ENCODE data around the gene SAPCD2. TPM values are rescaled to one million over a fixed set of nuclear protein-coding genes. Genes with fewer than 3 reads are reported as not detected.
A peak's percentile ranks its signal among the peaks of the same experiment; 100 is the strongest.

SAPCD2 gene
- total RNA-seq, 2 experiments from 2014 or later: 0.17 to 0.19 TPM

DNA sequence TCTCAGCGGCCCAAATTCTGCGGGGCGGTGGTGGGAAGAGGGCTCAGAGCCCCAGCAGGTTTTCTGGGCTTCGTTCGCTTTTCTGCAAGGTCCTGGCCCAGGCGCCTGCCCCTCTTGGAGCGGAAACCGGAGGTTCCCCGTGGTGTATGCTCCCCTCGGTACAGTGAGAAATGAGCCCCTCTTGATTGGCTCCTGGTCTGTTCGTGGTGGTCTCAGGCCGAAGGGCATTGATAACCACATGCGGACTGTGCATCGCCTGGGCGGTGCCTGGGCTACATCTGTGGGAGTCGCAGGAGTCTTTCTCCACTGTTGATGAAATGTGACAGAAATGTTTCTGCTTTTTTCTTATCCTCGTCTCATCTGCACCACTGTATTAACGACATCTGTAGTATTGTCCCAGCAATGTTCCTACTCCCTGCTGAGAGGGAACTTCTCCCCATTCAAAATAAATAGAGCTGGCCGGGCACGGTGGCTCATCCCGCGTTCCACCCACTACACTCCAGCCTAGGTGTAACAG is 17.1 kb upstream of the SAPCD2 start:
- H3K9me3 ChIP-seq (ENCODE audit: control insufficient read depth in 1 of 2, insufficient read depth in 1 of 2, low read length in 2 of 2): no peaks in the 10 kb centered on the region

DNA sequence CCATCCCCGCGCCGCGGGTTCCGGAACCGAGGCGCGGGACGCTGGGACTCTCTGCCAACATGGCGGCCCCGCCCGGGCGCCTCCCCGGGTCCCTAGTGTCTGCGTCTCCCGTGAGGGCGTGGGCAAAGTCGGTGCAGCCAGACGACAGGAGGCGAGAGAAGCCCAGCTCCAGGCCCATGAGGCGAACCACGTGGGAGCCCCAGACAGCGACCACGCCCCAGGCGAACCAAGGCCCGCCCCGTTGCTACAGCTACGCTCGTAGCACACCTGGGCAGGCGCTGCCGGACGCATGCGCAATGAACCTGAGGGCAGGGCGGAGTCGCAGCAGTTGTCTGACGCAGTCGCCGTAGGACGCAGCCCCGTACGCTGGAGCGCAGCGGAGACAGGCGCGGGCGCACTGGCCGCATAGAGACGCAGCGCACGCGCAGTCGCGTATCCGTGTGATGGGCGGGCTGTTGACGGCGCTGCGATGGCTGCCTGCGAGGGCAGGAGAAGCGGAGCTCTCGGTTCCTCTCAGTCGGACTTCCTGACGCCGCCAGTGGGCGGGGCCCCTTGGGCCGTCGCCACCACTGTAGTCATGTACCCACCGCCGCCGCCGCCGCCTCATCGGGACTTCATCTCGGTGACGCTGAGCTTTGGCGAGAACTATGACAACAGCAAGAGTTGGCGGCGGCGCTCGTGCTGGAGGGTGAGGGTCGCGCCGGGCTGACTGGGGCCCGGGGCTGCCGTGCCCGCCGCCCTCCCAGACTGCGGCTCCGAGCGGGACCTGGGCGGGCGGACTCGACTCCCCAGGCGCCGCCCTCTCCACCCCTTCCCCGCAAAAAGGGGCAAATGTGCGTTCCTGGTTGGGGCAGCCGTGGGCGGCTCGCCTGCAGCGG is 16.4 kb upstream of the SAPCD2 start, which contains the start of gene MAN1B1:
MAN1B1 (plus strand) TSS at position 455 of the 878 bp plus-strand sequence; CDS start at position 470, 15 bp downstream.
- Mint-ChIP-seq H3K27ac (peak within 1 kb of the TSS; percentile 89), H3K36me3 (ENCODE audit: low read depth) (peaks cover 46% of the 10 kb centered on the region), H3K9me3 (no peaks in the 10 kb centered on the region), H3K27me3 (no peaks in the 10 kb centered on the region), H3K4me3 (peak within 1 kb of the TSS; percentile 93), H3K4me1 (ENCODE audit: low read depth) (peaks cover 32% of the 10 kb centered on the region)
- POLR2A ChIA-PET: interaction anchor here (0.7 to 4.2 kb wide), 32 partner anchors 9 to 386 kb away, joined by 3 to 89 read pairs (median 6); partner anchors contain the start of genes ANAPC2, EXD3, FUT7 and NELFB
- intact Hi-C loops (cut with DNase I, micrococcal nuclease): loop anchor here (1.0 to 5.0 kb wide), 4 partner anchors 16 to 604 kb away; partner anchors contain the start of genes DPP7 (in 1 of the 2), SAPCD2 (in 1 of the 2) and SEC16A (in 1 of the 2)
- Histone ChIP-seq H3K4me3 (ENCODE audit: low read length) (peak within 1 kb of the TSS; percentile 71), H3K4me1 (ENCODE audit: insufficient read depth, low read length) (peaks cover 22% of the 10 kb centered on the region), H3K36me3 (ENCODE audit: insufficient read depth, low read length) (peaks cover 20% of the 10 kb centered on the region), H3K27me3 (ENCODE audit: control insufficient read depth in 1 of 2, insufficient read depth in 2 of 2, low read length in 2 of 2) (no peaks in the 10 kb centered on the region), H3K27ac (ENCODE audit: low read depth in 1 of 2, low read length in 2 of 2) (peak within 1 kb of the TSS; percentile 79 to 90), H3K9me3 (ENCODE audit: control insufficient read depth in 1 of 2, insufficient read depth in 1 of 2, low read length in 2 of 2) (no peaks in the 10 kb centered on the region)
- TF ChIP-seq, protein P1, sequence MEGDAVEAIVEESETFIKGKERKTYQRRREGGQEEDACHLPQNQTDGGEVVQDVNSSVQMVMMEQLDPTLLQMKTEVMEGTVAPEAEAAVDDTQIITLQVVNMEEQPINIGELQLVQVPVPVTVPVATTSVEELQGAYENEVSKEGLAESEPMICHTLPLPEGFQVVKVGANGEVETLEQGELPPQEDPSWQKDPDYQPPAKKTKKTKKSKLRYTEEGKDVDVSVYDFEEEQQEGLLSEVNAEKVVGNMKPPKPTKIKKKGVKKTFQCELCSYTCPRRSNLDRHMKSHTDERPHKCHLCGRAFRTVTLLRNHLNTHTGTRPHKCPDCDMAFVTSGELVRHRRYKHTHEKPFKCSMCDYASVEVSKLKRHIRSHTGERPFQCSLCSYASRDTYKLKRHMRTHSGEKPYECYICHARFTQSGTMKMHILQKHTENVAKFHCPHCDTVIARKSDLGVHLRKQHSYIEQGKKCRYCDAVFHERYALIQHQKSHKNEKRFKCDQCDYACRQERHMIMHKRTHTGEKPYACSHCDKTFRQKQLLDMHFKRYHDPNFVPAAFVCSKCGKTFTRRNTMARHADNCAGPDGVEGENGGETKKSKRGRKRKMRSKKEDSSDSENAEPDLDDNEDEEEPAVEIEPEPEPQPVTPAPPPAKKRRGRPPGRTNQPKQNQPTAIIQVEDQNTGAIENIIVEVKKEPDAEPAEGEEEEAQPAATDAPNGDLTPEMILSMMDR (IDR thresholded peaks at IDR 0.05): no peak
- ATAC-seq (ENCODE audit: poor library complexity) (peak; percentile 79), DNase-seq (peak; percentile 98 to 100 (median 100))
- CTCF ChIA-PET: interaction anchor here (0.6 to 2.0 kb wide), 16 partner anchors 9 to 359 kb away, joined by 3 to 20 read pairs (median 4); partner anchors contain the start of genes AJM1, C8G, FBXW5 and NRARP

More for the DNA sequence above, 17.1 kb upstream of the SAPCD2 start:
- peaks cover 32% of the 10 kb centered on the region for H3K4me1 Mint-ChIP-seq (ENCODE audit: low read depth)
- TF ChIP-seq, protein P1 (IDR thresholded peaks at IDR 0.05): no peak
- H3K27me3 ChIP-seq (ENCODE audit: control insufficient read depth in 1 of 2, insufficient read depth in 2 of 2, low read length in 2 of 2): no peaks in the 10 kb centered on the region
- ChIA-PET POLR2A (interaction anchor here (0.8 to 4.2 kb wide), 21 partner anchors 8 to 335 kb away, joined by 3 to 89 read pairs (median 8); partner anchors contain the start of genes ANAPC2, EXD3, FUT7 and NELFB), CTCF (interaction anchor here (0.9 to 2.0 kb wide), 11 partner anchors 8 to 359 kb away, joined by 3 to 20 read pairs (median 5); partner anchors contain the start of genes AJM1, NRARP, SAPCD2 and UAP1L1)
- no peaks in the 10 kb centered on the region for H3K9me3 Mint-ChIP-seq
- H3K27ac ChIP-seq (ENCODE audit: low read depth in 1 of 2, low read length in 2 of 2): peak overlapping the region; percentile 79 to 90
- H3K27ac Mint-ChIP-seq: peak overlapping the region; percentile 89
- peak overlapping the region; percentile 71 for H3K4me3 ChIP-seq (ENCODE audit: low read length)
- H3K36me3 ChIP-seq (ENCODE audit: insufficient read depth, low read length): peaks cover 27% of the 10 kb centered on the region
- DNase-seq (peak in 1 of 14 experiments; percentile 21), ATAC-seq (ENCODE audit: poor library complexity) (no peak)
- H3K27me3 Mint-ChIP-seq: no peaks in the 10 kb centered on the region
- H3K36me3 Mint-ChIP-seq (ENCODE audit: low read depth): peaks cover 53% of the 10 kb centered on the region
- intact Hi-C loops (cut with DNase I, micrococcal nuclease): loop anchor here (1.0 to 5.0 kb wide), 4 partner anchors 17 to 605 kb away; partner anchors contain the start of genes DPP7 (in 1 of the 2), SAPCD2 (in 1 of the 2) and SEC16A (in 1 of the 2)
- peak overlapping the region; percentile 88 for H3K4me3 Mint-ChIP-seq
- peaks cover 22% of the 10 kb centered on the region for H3K4me1 ChIP-seq (ENCODE audit: insufficient read depth, low read length)

Measured in CD4-positive, alpha-beta T cell (primary cell).